Urinary bladder (tissue), 4 donors: Measurements from ENCODE around the gene VSX2. TPM values are rescaled to one million over a fixed set of nuclear protein-coding genes. Genes with fewer than 3 reads are reported as not detected.

Experiments used
- DNase-seq: peaks from one replicate; pipeline ENCODE4 v3.0.0-alpha.2; 2015; ENCODE audit errors: extremely low spot score
- H3K27ac ChIP-seq: one replicate; pipeline ENCODE4 v1.5.1; 2013; ENCODE audit warnings: low read depth, mild to moderate bottlenecking, moderate library complexity
- H3K36me3 ChIP-seq: one replicate; pipeline ENCODE4 v1.6.1; 2013; ENCODE audit warnings: mild to moderate bottlenecking, moderate library complexity; ENCODE audit not compliant: insufficient read depth
- H3K4me1 ChIP-seq: one replicate; pipeline ENCODE4 v1.6.1; 2013; ENCODE audit warnings: mild to moderate bottlenecking, moderate library complexity; ENCODE audit not compliant: insufficient read depth
- H3K4me3 ChIP-seq: one replicate; pipeline ENCODE4 v1.5.1; 2013; ENCODE audit warnings: low read depth, low read length
- WGBS: extraction: QIAGEN DNeasy Blood & Tissue Kit; methylation state at CpG from one replicate; pipeline ENCODE4 v1.1.7; 2013; 5-methylcytosine and 5-hydroxymethylcytosine counted together
- polyA plus RNA-seq: library from polyadenylated mRNA; stranded (reverse); fragments of 200-250 nt; gene quantifications from one replicate; pipeline ENCODE4 v1.2.3, GENCODE V29; 2013
- total RNA-seq: library from RNA; depleted of rRNA; stranded (reverse); fragments of >200 nt; gene quantifications from one replicate; pipeline ENCODE4 v1.2.3, GENCODE V29; 2014
- donor health status: healthy with polysubstance abuse.
- donor health status: healthy.

The VSX2 gene
- total and polyA plus RNA-seq, 2 donors, result not detected

DNA sequence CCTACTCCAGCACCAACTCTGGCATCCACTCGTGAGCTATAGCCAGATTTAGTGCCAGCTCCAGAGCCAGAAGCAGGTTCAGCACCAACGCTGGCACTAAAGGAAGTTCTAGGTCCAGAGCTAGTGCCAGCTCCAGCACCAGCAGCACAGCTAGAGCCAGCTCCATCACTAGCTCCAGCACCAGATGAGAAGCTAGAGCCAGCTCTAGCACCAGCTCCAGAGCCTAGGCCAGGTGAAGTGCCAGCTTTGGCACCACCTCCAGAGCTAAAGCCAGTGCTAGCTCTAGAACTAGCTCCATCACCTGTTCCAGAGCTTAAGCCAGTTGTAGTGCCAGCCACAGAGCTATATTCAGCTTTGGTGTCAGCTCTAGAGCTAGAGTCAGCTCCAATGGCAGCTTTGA is 38.8 kb downstream of the VSX2 start:
- H3K27ac ChIP-seq, result no peak overlapping the region
- no peak overlapping the region for H3K4me3 ChIP-seq
- WGBS, result 85% methylated on average over 2 of the region's 2 CpGs
- DNase-seq, result no peak
- no peaks in the 10 kb centered on the region for H3K4me1 ChIP-seq
- H3K36me3 ChIP-seq, result no peaks in the 10 kb centered on the region

DNA sequence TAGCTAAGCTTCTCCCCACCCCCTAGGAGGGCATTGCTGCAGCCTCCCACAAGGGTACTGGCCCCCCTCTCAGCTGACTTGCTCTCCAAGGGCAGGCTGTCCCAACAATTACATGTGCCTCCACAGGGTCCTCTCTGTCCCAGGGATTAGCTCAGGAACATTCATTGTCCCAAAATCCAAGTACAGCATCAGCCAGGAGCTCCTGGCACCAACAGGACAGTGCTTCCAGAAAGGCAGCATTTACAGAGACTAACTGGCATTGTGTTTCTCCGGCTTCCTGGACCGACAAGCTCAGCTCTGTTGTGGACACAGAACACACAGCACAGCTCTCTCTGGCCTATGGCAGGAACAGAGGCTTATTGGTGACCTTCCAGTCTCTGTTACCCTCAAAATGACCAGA is 41.8 kb downstream of the VSX2 start:
- Histone ChIP-seq H3K36me3 (no peaks in the 10 kb centered on the region), H3K4me3 (no peak overlapping the region), H3K27ac (no peak overlapping the region), H3K4me1 (no peaks in the 10 kb centered on the region)
- 97% methylated on average over 2 of the region's 2 CpGs for WGBS
- no peak for DNase-seq

DNA sequence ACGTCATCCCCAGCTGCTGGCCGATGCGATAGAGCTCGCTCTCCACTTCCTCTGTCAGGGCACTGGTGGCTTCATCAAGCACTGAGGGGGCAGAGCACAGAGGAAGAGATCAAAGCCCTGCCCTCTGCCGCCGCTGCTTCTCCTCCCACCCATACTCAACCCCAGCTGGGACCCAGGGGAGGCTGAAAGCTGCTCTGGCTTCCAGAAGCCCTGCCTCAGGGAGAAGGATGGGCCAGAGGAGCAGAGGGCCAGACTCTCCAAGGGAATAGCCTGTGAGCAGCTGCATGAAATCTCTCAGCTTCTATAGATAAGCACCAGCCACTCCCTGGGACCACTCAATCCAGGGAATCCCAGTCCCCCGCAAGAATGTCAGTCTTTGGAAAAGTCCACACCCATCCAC is 47.5 kb downstream of the VSX2 start:
- Histone ChIP-seq H3K4me1 (no peaks in the 10 kb centered on the region), H3K27ac (no peak overlapping the region), H3K36me3 (peaks cover 3% of the 10 kb centered on the region), H3K4me3 (no peak overlapping the region)
- DNase-seq, result no peak
- WGBS, result 90% methylated on average over 7 of the region's 7 CpGs

DNA sequence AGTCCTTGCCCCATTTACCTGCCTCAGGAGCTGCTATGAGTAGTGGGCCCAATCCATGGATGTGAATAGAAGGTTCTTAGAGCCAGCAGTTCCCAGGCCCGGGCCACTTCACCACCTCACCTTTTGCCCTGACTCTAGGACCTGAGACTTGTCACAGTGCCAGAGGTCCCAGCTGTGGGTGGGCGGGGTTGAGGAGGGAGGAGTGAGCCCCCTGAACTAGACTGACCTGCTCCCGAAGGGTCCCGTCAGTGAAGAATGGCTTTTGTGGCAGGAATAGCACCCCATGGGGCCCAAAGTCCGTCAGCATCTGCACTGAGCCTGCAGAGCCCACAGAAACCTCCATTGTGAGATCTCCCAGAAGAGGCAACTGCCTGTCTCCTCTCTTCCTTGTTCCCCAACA is 50.6 kb downstream of the VSX2 start:
- WGBS, result 81% methylated on average over 5 of the region's 5 CpGs
- Histone ChIP-seq H3K27ac (no peak overlapping the region), H3K4me1 (no peaks in the 10 kb centered on the region), H3K36me3 (peaks cover 7% of the 10 kb centered on the region), H3K4me3 (no peak overlapping the region)
- DNase-seq, result no peak

DNA sequence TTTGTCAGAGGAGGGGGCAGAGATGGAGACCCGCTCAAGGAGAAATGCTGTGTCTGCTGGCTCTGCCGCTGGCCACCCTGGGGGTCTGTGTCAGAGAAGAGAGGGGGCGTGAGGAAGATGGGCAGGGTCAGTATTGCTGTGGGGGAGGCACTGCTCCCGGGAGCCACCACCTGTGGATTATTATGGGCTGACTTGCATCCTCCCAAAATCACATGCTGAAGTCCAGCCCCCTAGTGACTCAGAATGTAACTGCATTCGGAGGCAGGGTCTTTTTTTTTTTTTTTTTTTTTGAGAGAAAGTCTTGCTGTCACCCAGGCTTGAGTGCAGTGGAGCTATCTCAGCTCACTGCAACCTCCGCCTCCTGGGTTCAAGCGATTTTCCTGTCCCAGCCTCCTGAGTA is 51.2 kb downstream of the VSX2 start:
- 74% methylated on average over 7 of the region's 7 CpGs for WGBS
- H3K36me3 ChIP-seq, result peaks cover 7% of the 10 kb centered on the region

DNA sequence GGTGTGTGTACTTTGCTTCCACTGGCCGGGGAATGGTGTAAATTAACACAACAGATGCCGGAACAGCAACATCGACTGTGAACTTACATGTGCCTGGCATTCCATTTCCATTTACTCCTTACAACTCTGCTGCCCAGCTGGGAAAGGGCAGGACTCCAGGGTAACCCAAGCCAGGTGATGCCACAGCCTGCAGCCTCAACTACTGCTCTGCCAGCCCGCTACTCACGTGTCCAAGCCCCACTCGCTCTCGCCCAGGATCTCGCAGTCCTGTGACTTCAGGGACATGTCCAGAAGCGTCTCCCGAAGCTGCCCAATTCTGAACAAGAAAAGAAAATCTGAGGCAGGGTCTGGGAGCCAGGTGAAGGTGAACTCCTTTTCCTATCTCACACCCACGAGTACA is 52.8 kb downstream of the VSX2 start:
- whole genome bisulfite sequencing, result 92% methylated on average over 11 of the region's 11 CpGs
- peaks cover 7% of the 10 kb centered on the region for H3K36me3 ChIP-seq

More for the DNA sequence above, 51.2 kb downstream of the VSX2 start:
- H3K4me3 ChIP-seq, result no peak overlapping the region
- no peak for DNase-seq
- H3K4me1 ChIP-seq, result no peaks in the 10 kb centered on the region
- H3K27ac ChIP-seq, result no peak overlapping the region

DNA sequence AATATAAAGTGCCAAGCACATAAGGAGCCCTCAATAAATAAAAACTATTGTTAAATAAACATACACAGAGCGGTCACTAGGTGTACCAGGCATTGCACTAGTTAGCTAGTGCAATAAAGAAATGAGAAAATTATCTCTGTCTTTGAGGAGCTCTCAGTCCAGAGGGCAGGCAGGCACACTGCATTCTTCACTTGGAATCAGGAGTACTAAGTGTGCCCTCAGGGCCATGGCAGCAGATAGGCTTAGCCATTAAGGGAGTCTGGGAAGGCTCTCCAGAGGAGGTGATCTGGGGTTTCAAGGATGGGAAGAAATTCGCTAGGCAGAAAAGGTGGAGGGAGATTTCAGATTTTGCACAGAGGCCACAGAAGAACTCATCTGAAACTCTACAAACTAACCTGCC is 54.4 kb downstream of the VSX2 start:
- Histone ChIP-seq H3K36me3 (peaks cover 12% of the 10 kb centered on the region), H3K4me3 (no peak overlapping the region), H3K27ac (no peak overlapping the region), H3K4me1 (no peaks in the 10 kb centered on the region)
- WGBS, result 98% methylated on average over 2 of the region's 2 CpGs
- DNase-seq, result no peak

More for the DNA sequence above, 52.8 kb downstream of the VSX2 start:
- Histone ChIP-seq H3K4me3 (no peak overlapping the region), H3K27ac (no peak overlapping the region), H3K4me1 (no peaks in the 10 kb centered on the region)
- no peak for DNase-seq

DNA sequence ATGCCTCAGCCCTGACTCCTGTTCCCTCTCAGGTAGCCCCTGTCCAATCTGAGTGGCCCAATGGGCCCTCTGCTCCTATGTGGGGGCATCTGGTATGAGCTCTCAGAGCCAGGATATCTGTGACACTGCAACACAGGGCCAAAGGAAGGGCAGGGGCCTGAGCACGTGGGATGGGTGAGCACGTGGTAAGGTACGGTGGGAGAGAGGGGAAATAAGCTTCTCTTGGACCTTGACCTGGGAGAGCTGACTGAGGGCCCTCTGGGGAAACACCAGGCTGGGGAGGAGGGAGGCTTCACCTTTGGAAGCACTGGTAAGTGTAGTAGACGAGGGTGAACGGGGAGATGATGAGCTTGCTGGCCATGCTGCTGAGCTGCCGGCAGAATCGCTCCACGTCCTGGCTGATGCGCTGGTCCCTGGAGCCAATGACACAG is 56.8 kb downstream of the VSX2 start:
- H3K27ac ChIP-seq, result no peak overlapping the region
- H3K4me1 ChIP-seq, result no peaks in the 10 kb centered on the region
- 89% methylated on average over 9 of the region's 9 CpGs for WGBS
- DNase-seq, result no peak
- H3K4me3 ChIP-seq, result no peak overlapping the region
- peaks cover 9% of the 10 kb centered on the region for H3K36me3 ChIP-seq

DNA sequence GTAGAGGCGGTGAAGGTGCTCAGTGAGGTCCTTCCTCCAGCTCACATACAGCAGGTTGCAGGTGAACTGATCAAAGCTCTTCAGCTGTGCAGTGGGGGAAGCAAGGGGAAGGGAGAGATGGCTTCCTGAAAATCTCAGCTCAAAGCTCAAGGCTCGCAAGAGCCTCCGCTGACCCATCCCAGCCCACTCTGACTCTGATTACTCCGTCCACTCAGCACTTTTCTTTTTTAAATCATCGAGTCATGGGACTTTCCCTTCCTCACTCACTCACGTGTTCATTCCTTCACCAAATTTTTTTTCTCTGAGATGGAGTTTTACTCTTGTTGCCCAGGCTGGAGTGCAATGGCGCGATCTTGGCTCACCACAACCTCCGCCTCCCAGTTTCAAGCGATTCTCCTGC is 58.7 kb downstream of the VSX2 start:
- WGBS, result 88% methylated on average over 10 of the region's 10 CpGs
- H3K27ac ChIP-seq, result no peak overlapping the region
- no peaks in the 10 kb centered on the region for H3K4me1 ChIP-seq
- no peak for DNase-seq
- peaks cover 5% of the 10 kb centered on the region for H3K36me3 ChIP-seq
- no peak overlapping the region for H3K4me3 ChIP-seq

DNA sequence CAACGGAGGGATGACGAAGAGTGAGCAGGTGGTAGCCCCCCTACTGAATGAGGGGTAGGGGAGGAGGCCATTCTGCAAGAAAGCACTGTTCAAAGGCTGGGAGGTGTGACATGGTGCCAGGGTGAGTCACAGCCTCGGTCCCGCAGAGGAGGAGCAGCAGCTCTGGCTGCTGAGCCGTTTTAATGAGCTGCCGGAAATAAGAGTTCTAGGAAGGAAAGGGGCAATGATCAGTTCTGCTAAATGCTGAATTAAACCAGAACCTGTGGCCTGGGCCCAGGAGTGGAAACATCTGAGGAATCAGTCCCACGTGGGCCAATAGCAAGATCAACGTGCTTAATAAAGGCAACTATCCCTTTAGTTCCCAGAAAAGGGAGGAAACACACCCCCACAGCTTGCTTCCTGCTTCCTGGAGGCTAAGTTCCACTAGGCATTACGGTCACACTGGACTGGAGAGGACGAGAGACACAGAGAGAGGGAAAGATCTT is 59.9 kb downstream of the VSX2 start:
- H3K4me3 ChIP-seq, result no peak overlapping the region
- WGBS, result 55% methylated on average over 10 of the region's 10 CpGs

DNA sequence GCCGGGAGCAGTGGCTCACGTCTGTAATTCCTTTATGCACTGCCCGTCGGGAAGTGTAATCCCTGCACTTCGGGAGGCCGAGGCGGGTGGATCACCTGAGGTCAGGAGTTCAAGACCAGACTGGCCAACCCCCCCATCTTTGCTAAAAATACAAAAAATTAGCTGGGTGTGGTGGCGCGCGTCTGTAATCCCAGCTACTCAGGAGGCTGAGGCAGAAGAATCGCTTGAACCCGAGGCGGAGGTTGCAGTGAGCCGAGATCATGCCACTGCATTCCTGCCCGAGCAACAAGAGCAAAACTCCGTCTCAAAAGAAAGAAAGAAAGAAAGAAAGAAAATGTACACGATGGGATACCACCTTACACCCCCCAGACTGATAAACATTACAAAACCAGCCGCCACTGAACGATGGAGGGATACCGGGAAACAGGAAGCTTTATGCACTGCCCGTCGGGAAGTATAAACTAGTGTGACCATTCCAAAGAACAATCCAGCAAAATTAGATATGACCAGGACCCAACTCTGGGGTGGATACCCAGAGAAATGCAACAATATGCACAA is 62.4 kb downstream of the VSX2 start:
- DNase-seq, result no peak
- Histone ChIP-seq H3K4me1 (no peaks in the 10 kb centered on the region), H3K27ac (no peak overlapping the region), H3K4me3 (peak overlapping the region; percentile 89), H3K36me3 (peaks cover 5% of the 10 kb centered on the region)
- WGBS, result 16% methylated on average over 22 of the region's 22 CpGs

More for the DNA sequence above, 59.9 kb downstream of the VSX2 start:
- no peaks in the 10 kb centered on the region for H3K4me1 ChIP-seq
- H3K27ac ChIP-seq, result no peak overlapping the region
- peaks cover 5% of the 10 kb centered on the region for H3K36me3 ChIP-seq
- DNase-seq, result no peak

DNA sequence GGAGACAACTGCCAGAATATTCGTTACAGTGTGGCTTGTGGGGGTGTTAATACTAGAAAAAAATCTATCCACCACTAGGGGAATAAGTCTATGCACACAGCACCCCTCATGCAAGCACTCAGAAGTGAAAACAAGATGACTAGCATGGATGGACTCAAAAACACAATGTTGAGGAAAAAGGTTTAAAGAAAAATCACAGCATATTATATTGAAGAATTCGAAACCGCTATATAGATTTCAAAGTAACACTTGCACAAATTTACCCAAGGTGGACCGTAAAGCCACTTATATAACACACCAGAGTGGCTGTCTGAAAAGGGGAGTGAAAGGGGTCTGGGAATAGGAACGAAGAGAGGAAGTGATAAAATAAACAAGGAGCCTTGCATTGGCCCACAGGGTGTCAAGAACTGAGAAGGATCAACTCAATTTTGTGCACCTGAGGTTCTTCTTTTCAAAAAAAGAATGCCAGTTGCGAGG is 62.9 kb downstream of the VSX2 start:
- Histone ChIP-seq H3K4me3 (peak overlapping the region; percentile 89), H3K4me1 (no peaks in the 10 kb centered on the region), H3K27ac (peak overlapping the region; percentile 78), H3K36me3 (peaks cover 5% of the 10 kb centered on the region)
- no peak for DNase-seq
- WGBS, result under 1% methylated on average over 6 of the region's 6 CpGs

DNA sequence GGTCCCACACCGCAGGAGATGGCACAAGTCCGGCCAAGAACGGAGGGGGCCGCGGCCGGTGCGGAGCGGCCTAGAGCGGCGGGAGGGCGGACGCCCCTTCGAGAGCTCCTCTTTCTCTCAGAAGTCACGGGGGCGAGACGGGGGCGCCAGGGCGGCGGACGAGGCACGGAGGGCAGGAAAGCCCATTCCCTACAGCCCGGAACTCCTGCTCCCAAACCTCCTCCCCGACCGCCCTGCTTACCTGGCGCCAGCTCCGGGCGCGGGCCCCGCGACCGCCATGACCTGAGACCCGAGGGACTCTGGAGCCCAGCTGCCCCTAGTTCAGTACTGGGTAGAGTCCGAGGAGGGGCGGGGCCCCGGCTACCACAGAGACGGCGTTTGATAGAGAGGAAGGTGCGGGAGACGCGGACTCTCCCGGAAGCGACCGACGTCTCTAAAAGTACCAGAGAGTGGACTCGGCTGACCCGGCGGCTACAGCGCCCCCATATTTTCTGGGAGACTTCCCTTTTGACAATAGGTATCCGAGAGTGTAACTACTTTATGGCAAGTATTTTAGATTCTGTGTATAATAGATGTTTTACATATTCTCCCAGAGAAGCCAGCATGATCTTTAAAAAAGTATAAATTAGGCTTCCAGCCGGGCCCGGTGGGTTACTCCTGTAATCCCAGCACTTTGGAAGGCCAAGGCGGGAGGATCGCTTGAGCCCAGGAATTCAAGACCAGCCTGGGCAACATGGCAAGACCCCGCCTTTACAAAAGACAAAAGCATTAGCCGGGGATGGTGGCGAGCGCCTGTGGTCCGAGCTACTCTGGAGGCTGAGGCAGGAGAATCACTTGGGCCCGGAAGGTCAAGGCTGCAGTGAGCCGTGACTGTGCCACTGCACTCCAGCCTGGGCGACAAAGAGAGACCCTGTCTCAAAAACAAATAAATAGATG is 63.7 kb downstream of the VSX2 start, which contains the start of gene ABCD4:
Gene ABCD4 (minus strand): TSS at position 301 of the 936 bp plus-strand sequence. CDS start 22 bp downstream, at position 279.
- Histone ChIP-seq H3K27ac (peak within 1 kb of the TSS; percentile 78), H3K4me3 (peak within 1 kb of the TSS; percentile 89), H3K4me1 (no peaks in the 10 kb centered on the region), H3K36me3 (peaks cover under 1% of the 10 kb centered on the region)
- peak; percentile 71 for DNase-seq
- WGBS, result 11% methylated on average over 61 of the region's 61 CpGs

DNA sequence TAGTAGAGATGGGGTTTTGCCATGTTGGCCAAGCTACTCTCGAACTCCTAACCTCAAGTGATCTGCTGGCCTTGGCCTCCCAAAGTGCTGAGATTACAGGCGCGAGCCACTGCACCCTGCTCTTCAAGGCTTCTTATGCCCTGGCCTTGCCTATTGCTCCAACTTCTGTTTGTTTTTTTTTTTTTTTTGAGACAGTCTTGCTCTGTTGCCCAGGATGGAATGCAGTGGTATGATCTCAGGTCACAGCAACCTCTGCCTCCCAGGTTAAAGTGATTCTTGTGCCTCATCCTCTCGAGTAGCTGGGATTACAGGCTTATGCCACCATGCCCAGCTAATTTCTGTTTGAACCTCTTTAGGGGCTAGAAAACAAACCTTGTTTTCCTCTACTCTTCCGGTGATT is 69.4 kb downstream of the VSX2 start:
- DNase-seq, result no peak
- H3K27ac ChIP-seq, result no peak overlapping the region
- 82% methylated on average over 5 of the region's 5 CpGs for WGBS
- no peaks in the 10 kb centered on the region for H3K36me3 ChIP-seq
- no peaks in the 10 kb centered on the region for H3K4me1 ChIP-seq
- no peak overlapping the region for H3K4me3 ChIP-seq
